Measurements from ENCODE around the gene HOXA6.

DNA sequence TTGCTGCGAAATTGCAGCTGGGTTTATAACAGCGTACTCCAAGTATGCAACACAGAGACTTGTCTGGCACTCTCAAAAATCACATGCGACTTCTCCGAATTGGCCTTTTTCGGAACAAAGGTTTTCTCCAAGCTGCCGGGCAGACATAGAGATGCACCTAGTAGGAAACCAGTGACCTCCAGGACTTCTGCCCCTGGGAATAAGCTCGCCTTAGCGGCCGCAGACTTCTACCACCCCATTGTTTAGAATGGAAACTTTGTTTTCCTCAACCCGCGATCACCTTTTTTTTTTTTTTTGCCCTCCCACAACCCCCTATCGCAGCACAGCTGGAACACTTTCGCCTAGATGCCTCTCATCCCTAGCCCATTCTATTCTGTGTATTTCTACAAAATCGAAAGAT lies 31.5 kb upstream of the HOXA6 start:
- TF ChIP-seq, protein P1, sequence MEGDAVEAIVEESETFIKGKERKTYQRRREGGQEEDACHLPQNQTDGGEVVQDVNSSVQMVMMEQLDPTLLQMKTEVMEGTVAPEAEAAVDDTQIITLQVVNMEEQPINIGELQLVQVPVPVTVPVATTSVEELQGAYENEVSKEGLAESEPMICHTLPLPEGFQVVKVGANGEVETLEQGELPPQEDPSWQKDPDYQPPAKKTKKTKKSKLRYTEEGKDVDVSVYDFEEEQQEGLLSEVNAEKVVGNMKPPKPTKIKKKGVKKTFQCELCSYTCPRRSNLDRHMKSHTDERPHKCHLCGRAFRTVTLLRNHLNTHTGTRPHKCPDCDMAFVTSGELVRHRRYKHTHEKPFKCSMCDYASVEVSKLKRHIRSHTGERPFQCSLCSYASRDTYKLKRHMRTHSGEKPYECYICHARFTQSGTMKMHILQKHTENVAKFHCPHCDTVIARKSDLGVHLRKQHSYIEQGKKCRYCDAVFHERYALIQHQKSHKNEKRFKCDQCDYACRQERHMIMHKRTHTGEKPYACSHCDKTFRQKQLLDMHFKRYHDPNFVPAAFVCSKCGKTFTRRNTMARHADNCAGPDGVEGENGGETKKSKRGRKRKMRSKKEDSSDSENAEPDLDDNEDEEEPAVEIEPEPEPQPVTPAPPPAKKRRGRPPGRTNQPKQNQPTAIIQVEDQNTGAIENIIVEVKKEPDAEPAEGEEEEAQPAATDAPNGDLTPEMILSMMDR (conservative IDR thresholded peaks at IDR 0.05; ENCODE audit: low read depth in 2 of 2) = no peak
- TF ChIP-seq CREB1 (CRISPR knock-in tag; IDR thresholded peaks at IDR 0.05; ENCODE audit: low read depth) (no peak), POLR2AphosphoS5 (IDR thresholded peaks at IDR 0.05; ENCODE audit: low read depth) (no peak), EZH2 (IDR thresholded peaks at IDR 0.05; ENCODE audit: low read depth, unreplicated experiment) (peak; percentile 88), JUNB (IDR thresholded peaks at IDR 0.05; ENCODE audit: unreplicated experiment) (no peak)
- TF ChIP-seq, protein P2, sequence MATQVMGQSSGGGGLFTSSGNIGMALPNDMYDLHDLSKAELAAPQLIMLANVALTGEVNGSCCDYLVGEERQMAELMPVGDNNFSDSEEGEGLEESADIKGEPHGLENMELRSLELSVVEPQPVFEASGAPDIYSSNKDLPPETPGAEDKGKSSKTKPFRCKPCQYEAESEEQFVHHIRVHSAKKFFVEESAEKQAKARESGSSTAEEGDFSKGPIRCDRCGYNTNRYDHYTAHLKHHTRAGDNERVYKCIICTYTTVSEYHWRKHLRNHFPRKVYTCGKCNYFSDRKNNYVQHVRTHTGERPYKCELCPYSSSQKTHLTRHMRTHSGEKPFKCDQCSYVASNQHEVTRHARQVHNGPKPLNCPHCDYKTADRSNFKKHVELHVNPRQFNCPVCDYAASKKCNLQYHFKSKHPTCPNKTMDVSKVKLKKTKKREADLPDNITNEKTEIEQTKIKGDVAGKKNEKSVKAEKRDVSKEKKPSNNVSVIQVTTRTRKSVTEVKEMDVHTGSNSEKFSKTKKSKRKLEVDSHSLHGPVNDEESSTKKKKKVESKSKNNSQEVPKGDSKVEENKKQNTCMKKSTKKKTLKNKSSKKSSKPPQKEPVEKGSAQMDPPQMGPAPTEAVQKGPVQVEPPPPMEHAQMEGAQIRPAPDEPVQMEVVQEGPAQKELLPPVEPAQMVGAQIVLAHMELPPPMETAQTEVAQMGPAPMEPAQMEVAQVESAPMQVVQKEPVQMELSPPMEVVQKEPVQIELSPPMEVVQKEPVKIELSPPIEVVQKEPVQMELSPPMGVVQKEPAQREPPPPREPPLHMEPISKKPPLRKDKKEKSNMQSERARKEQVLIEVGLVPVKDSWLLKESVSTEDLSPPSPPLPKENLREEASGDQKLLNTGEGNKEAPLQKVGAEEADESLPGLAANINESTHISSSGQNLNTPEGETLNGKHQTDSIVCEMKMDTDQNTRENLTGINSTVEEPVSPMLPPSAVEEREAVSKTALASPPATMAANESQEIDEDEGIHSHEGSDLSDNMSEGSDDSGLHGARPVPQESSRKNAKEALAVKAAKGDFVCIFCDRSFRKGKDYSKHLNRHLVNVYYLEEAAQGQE (IDR thresholded peaks at IDR 0.05; ENCODE audit: unreplicated experiment) = no peak

Measured in GM23338 (cell line).